ENCODE data around the gene COL25A1. TPM values are rescaled to one million over a fixed set of nuclear protein-coding genes. Genes with fewer than 3 reads are reported as not detected.

Gene COL25A1
- total RNA-seq, 1 donor from 2014 or later, result 10.4 TPM

GRCh38 chr4:109266891-109267290 is 35.6 kb downstream of the COL25A1 start:
- Histone ChIP-seq H3K4me3 (ENCODE audit: insufficient read depth, low read depth, low read length) (no peak overlapping the region), H3K27ac (ENCODE audit: low read depth, low read length) (no peak overlapping the region), H3K27me3 (ENCODE audit: insufficient read depth, low read length) (no peaks in the 10 kb centered on the region), H3K4me2 (ENCODE audit: low read length) (no peak overlapping the region), H3K4me1 (ENCODE audit: insufficient read depth, low read length) (no peaks in the 10 kb centered on the region), H3K9ac (ENCODE audit: low read length) (no peak overlapping the region), H3K36me3 (ENCODE audit: insufficient read depth, low read length) (no peaks in the 10 kb centered on the region), H3K79me2 (ENCODE audit: insufficient read depth, low read length) (no peaks in the 10 kb centered on the region), H2AFZ (ENCODE audit: low read depth, low read length) (no peak overlapping the region), H4K20me1 (ENCODE audit: insufficient read depth, low read length) (no peaks in the 10 kb centered on the region), H3K9me3 (ENCODE audit: insufficient read depth, low read depth, low read length) (no peaks in the 10 kb centered on the region)
- H3K4me1 Mint-ChIP-seq (ENCODE audit: low read depth, unreplicated experiment), result no peaks in the 10 kb centered on the region
- H3K4me3 Mint-ChIP-seq (ENCODE audit: unreplicated experiment), result no peak overlapping the region
- H3K36me3 Mint-ChIP-seq (ENCODE audit: low read depth, unreplicated experiment), result no peaks in the 10 kb centered on the region
- H3K9me3 Mint-ChIP-seq (ENCODE audit: unreplicated experiment), result no peaks in the 10 kb centered on the region
- TF ChIP-seq EZH2 (IDR thresholded peaks at IDR 0.05; ENCODE audit: insufficient read depth, low read length), result no peak
- TF ChIP-seq, protein P1, sequence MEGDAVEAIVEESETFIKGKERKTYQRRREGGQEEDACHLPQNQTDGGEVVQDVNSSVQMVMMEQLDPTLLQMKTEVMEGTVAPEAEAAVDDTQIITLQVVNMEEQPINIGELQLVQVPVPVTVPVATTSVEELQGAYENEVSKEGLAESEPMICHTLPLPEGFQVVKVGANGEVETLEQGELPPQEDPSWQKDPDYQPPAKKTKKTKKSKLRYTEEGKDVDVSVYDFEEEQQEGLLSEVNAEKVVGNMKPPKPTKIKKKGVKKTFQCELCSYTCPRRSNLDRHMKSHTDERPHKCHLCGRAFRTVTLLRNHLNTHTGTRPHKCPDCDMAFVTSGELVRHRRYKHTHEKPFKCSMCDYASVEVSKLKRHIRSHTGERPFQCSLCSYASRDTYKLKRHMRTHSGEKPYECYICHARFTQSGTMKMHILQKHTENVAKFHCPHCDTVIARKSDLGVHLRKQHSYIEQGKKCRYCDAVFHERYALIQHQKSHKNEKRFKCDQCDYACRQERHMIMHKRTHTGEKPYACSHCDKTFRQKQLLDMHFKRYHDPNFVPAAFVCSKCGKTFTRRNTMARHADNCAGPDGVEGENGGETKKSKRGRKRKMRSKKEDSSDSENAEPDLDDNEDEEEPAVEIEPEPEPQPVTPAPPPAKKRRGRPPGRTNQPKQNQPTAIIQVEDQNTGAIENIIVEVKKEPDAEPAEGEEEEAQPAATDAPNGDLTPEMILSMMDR (IDR thresholded peaks at IDR 0.05; ENCODE audit: insufficient read depth, low read depth, low read length), result no peak
- DNase-seq (ENCODE audit: low read depth) (no peak), FAIRE-seq (no peak)
- H3K27me3 Mint-ChIP-seq (ENCODE audit: low read depth, unreplicated experiment), result no peaks in the 10 kb centered on the region
- H3K27ac Mint-ChIP-seq (ENCODE audit: unreplicated experiment), result no peak overlapping the region

GRCh38 chr4:109266236-109266635 is 36.2 kb downstream of the COL25A1 start:
- Mint-ChIP-seq H3K36me3 (ENCODE audit: low read depth, unreplicated experiment) (no peaks in the 10 kb centered on the region), H3K27me3 (ENCODE audit: low read depth, unreplicated experiment) (no peaks in the 10 kb centered on the region), H3K27ac (ENCODE audit: unreplicated experiment) (no peak overlapping the region), H3K4me1 (ENCODE audit: low read depth, unreplicated experiment) (no peaks in the 10 kb centered on the region), H3K4me3 (ENCODE audit: unreplicated experiment) (no peak overlapping the region), H3K9me3 (ENCODE audit: unreplicated experiment) (no peaks in the 10 kb centered on the region)
- Histone ChIP-seq H3K4me1 (ENCODE audit: insufficient read depth, low read length) (no peaks in the 10 kb centered on the region), H3K27me3 (ENCODE audit: insufficient read depth, low read length) (no peaks in the 10 kb centered on the region), H3K9me3 (ENCODE audit: insufficient read depth, low read depth, low read length) (no peaks in the 10 kb centered on the region), H4K20me1 (ENCODE audit: insufficient read depth, low read length) (no peaks in the 10 kb centered on the region), H3K27ac (ENCODE audit: low read depth, low read length) (no peak overlapping the region), H3K4me3 (ENCODE audit: insufficient read depth, low read depth, low read length) (no peak overlapping the region), H3K4me2 (ENCODE audit: low read length) (no peak overlapping the region), H2AFZ (ENCODE audit: low read depth, low read length) (no peak overlapping the region), H3K9ac (ENCODE audit: low read length) (no peak overlapping the region), H3K36me3 (ENCODE audit: insufficient read depth, low read length) (no peaks in the 10 kb centered on the region), H3K79me2 (ENCODE audit: insufficient read depth, low read length) (no peaks in the 10 kb centered on the region)
- FAIRE-seq, result no peak
- no peak for DNase-seq (ENCODE audit: low read depth)
- no peak for TF ChIP-seq EZH2 (IDR thresholded peaks at IDR 0.05; ENCODE audit: insufficient read depth, low read length)
- TF ChIP-seq, protein P1 (IDR thresholded peaks at IDR 0.05; ENCODE audit: insufficient read depth, low read depth, low read length), result no peak

DNA sequence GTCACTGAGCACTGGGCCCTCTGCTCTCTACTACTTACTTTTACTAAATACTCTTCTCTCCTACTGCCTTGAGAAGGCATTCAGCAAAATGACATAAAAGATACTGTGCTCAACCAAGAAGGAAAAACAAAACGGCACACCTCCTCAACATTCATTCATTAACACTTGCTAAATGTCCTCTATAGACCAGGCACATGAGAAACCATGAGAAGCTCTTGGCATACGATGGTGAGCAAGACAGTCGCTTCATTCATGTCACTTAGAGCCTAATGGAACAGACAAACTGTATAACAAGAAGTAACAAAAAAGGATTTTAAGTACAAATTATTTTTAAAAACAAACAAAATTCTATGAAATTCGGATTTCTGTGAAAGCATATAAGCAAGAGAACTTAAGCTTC is 38.7 kb downstream of the COL25A1 start:
- H3K27me3 ChIP-seq (ENCODE audit: insufficient read depth, low read length), result no peaks in the 10 kb centered on the region
- FAIRE-seq (no peak), DNase-seq (ENCODE audit: low read depth) (no peak)
- H3K4me1 ChIP-seq (ENCODE audit: insufficient read depth, low read length), result no peaks in the 10 kb centered on the region
- H3K27me3 Mint-ChIP-seq (ENCODE audit: low read depth, unreplicated experiment), result no peaks in the 10 kb centered on the region
- no peaks in the 10 kb centered on the region for H3K79me2 ChIP-seq (ENCODE audit: insufficient read depth, low read length)
- no peak overlapping the region for H3K4me3 Mint-ChIP-seq (ENCODE audit: unreplicated experiment)
- no peak overlapping the region for H3K9ac ChIP-seq (ENCODE audit: low read length)
- no peaks in the 10 kb centered on the region for H3K36me3 Mint-ChIP-seq (ENCODE audit: low read depth, unreplicated experiment)
- TF ChIP-seq EZH2 (IDR thresholded peaks at IDR 0.05; ENCODE audit: insufficient read depth, low read length), result no peak
- TF ChIP-seq, protein P1 (IDR thresholded peaks at IDR 0.05; ENCODE audit: insufficient read depth, low read depth, low read length), result no peak
- no peak overlapping the region for H3K27ac ChIP-seq (ENCODE audit: low read depth, low read length)
- H2AFZ ChIP-seq (ENCODE audit: low read depth, low read length), result no peak overlapping the region
- H3K9me3 ChIP-seq (ENCODE audit: insufficient read depth, low read depth, low read length), result no peaks in the 10 kb centered on the region
- no peak overlapping the region for H3K27ac Mint-ChIP-seq (ENCODE audit: unreplicated experiment)
- no peak overlapping the region for H3K4me2 ChIP-seq (ENCODE audit: low read length)
- H3K9me3 Mint-ChIP-seq (ENCODE audit: unreplicated experiment), result no peaks in the 10 kb centered on the region
- H3K36me3 ChIP-seq (ENCODE audit: insufficient read depth, low read length), result no peaks in the 10 kb centered on the region
- H3K4me3 ChIP-seq (ENCODE audit: insufficient read depth, low read depth, low read length), result no peak overlapping the region
- no peaks in the 10 kb centered on the region for H4K20me1 ChIP-seq (ENCODE audit: insufficient read depth, low read length)
- no peaks in the 10 kb centered on the region for H3K4me1 Mint-ChIP-seq (ENCODE audit: low read depth, unreplicated experiment)

Data from astrocyte (in vitro differentiated cells and primary cell).